ENCODE results near the gene SRRM3. TPM values are rescaled to one million over a fixed set of nuclear protein-coding genes. Genes with fewer than 3 reads are reported as not detected.
"Not testable (repeated sequence)": the region's sequence is repeated elsewhere in the genome, so short reads cannot be mapped to it uniquely, and the experiment has no call there.

Gene SRRM3
- total RNA-seq: 2.9 TPM

GRCh38 chr7:76201732-76202665 lies at the start of gene SRRM3:
Gene SRRM3 (plus strand): TSS chr7:76201896. CDS start chr7:76235067, 33,171 bp downstream.
- ATAC-seq (peak; percentile 76), DNase-seq (ENCODE audit: low spot score) (peak; percentile 81)
- intact Hi-C loops (cut with DNase I): loop anchor here (10.0 kb wide), 1 partner anchor 63 kb away; no protein-coding TSS in a partner anchor

- no peak for DNase-seq (ENCODE audit: low spot score)
- no peak for ATAC-seq
- intact Hi-C loops (cut with DNase I): no loop called here
Observed at GRCh38 chr7:76151932-76152331, 49.8 kb upstream of the SRRM3 start.

- ATAC-seq; intact Hi-C loops (cut with DNase I); DNase-seq (ENCODE audit: low spot score): not testable (repeated sequence)
Observed at GRCh38 chr7:76153571-76154230, 48.0 kb upstream of the SRRM3 start.

- intact Hi-C loops (cut with DNase I): no loop called here
- ATAC-seq (peak; percentile 77), DNase-seq (ENCODE audit: low spot score) (peak; percentile 77)
Observed at GRCh38 chr7:76155938-76156337, 45.8 kb upstream of the SRRM3 start.

- DNase-seq (ENCODE audit: low spot score); intact Hi-C loops (cut with DNase I): not testable (repeated sequence)
- ATAC-seq: peak; percentile 64
Observed at GRCh38 chr7:76156992-76157685, 44.6 kb upstream of the SRRM3 start.

- intact Hi-C loops (cut with DNase I); DNase-seq (ENCODE audit: low spot score); ATAC-seq: not testable (repeated sequence)
Observed at GRCh38 chr7:76158416-76158815, 43.3 kb upstream of the SRRM3 start.

- DNase-seq (ENCODE audit: low spot score); intact Hi-C loops (cut with DNase I); ATAC-seq: not testable (repeated sequence)
Observed at GRCh38 chr7:76162416-76163170, 39.1 kb upstream of the SRRM3 start.

GRCh38 chr7:76163812-76164211 lies 37.9 kb upstream of the SRRM3 start:
- intact Hi-C loops (cut with DNase I); ATAC-seq: not testable (repeated sequence)
- DNase-seq (ENCODE audit: low spot score): peak; percentile 27

- ATAC-seq (no peak), DNase-seq (ENCODE audit: low spot score) (peak; percentile 48)
- intact Hi-C loops (cut with DNase I): no loop called here
Observed at GRCh38 chr7:76165106-76165972, 36.4 kb upstream of the SRRM3 start.

- DNase-seq (ENCODE audit: low spot score) (peak; percentile 47), ATAC-seq (peak; percentile 35)
- intact Hi-C loops (cut with DNase I): no loop called here
Observed at GRCh38 chr7:76165973-76166403, 35.7 kb upstream of the SRRM3 start.

GRCh38 chr7:76166404-76167255 lies 35.1 kb upstream of the SRRM3 start:
- intact Hi-C loops (cut with DNase I): no loop called here
- DNase-seq (ENCODE audit: low spot score): peak; percentile 100
- ATAC-seq: peak; percentile 98

- intact Hi-C loops (cut with DNase I): loop anchor here (10.0 kb wide), 1 partner anchor 141 kb away; no protein-coding TSS in a partner anchor
- ATAC-seq (no peak), DNase-seq (ENCODE audit: low spot score) (no peak)
Observed at GRCh38 chr7:76173566-76174205, 28.0 kb upstream of the SRRM3 start.

GRCh38 chr7:76176951-76177350 lies 24.7 kb upstream of the SRRM3 start:
- not testable (repeated sequence) for DNase-seq (ENCODE audit: low spot score); ATAC-seq
- intact Hi-C loops (cut with DNase I): loop anchor here (10.0 kb wide), 1 partner anchor 138 kb away; no protein-coding TSS in a partner anchor

GRCh38 chr7:76179686-76180085 lies 22.0 kb upstream of the SRRM3 start:
- DNase-seq (ENCODE audit: low spot score) (no peak), ATAC-seq (no peak)
- intact Hi-C loops (cut with DNase I): loop anchor here (5.0 to 10.0 kb wide), 2 partner anchors 108 to 135 kb away; no protein-coding TSS in a partner anchor

GRCh38 chr7:76182225-76182960 lies 19.3 kb upstream of the SRRM3 start:
- DNase-seq (ENCODE audit: low spot score) (no peak), ATAC-seq (no peak)
- intact Hi-C loops (cut with DNase I): loop anchor here (5.0 kb wide), 1 partner anchor 105 kb away; no protein-coding TSS in a partner anchor
